Fibroblast of skin of left quadriceps (primary cell): ENCODE data around the gene NR6A1.
"Not testable (repeated sequence)": the region's sequence is repeated elsewhere in the genome, so short reads cannot be mapped to it uniquely, and the experiment has no call there.

Source experiments
- DNase-seq, 2 experiments: peaks; one replicate each; pipeline ENCODE4 v3.0.0-alpha.2; 2013; ENCODE audit warnings: low read depth in 2 of 2

Gene NR6A1

DNA sequence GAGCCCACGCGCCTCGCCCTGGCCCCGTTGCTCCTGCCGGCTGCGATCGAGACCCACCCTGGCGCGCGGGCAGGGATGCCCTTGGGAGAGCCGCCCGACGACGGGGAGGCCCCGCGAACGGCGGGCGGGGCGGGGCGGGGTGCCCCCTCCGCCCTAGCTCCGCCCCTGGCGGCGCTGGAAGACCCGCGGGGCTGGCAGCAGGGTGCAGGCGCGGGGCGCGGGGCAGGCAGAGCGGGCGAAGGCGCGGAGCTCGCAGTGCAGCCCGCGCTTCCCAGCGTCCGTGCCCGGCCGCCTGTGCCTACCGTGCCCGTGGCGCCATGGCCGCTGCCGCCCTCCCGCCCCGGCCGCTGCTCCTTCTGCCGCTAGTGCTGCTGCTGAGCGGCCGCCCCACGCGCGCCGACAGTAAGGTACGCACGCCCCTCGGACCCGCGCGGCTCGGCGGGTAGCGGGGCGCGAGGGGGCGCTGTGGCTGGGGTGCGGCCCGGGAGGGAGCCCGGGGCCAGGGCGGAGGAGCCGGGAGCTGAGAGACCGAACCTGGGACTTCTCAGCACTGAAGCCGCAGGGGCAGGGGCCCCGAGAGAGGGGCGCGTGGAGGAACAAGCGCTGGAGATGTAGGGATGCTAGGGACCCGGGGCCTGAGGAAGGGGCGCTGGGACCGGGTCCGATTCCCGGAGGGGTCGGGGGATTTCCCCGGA is 6.0 kb upstream of the NR6A1 start, which contains the start of gene OLFML2A:
Gene OLFML2A (plus strand): TSS at position 180 of the 695 bp plus-strand sequence. CDS start 138 bp downstream, at position 318.
- DNase-seq: no peak

DNA sequence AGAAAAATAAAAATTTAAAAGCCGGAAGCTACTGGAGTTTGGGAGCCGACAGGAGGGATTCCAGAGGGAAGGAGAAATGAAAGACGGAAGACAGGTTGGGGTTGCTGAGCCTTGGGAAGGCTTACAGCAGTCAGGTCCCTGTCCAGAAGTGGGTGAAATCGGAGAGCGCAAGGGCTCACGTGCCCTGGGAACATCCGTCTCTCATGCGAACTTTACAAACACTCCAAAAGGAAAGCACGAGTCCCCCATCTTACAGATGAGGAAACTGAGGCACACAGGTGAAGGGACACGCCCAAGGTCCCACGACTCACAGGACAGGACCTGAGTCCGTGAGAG is 5.5 kb upstream of the NR6A1 start:
- no peak for DNase-seq

DNA sequence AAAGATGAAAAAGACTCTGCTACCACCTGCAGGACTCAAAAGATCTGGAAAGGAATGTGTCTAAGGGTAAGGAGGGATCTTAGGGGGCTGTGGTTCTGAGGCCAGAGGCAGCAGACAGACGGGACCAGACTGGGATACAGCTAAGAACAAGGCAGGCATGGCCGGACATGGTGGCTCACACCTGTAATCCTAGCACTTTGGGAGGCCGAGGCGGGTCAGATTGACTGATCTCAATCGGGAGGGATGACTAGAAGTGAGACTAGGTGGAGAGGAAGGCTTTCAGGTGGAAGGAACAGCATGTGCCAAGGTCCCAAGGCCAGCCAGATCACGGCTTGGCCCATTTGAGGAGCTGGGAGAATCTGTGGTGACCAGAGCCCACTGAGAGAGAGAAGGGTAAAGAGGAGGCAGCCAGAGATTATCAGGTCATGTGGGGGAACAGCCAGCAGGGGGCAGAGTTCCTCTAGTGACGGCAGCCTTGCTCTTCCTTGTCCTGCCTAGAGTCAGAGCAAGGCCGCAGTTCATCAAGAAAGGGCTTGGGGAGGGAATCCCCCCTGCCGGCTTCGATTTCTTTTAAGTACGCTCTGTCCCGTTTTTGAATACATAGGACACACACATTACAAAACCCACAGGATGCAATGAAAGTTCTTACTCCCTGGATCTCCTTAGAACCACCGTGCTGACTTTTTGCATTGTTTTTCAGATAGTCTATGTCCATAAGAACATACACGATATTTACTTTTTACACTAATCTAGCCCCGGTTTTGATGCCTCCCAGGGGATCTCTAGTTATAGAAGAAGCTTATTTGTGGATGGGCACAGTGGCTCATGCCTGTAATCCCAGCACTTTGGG is 3.2 kb upstream of the NR6A1 start:
- DNase-seq: no peak

DNA sequence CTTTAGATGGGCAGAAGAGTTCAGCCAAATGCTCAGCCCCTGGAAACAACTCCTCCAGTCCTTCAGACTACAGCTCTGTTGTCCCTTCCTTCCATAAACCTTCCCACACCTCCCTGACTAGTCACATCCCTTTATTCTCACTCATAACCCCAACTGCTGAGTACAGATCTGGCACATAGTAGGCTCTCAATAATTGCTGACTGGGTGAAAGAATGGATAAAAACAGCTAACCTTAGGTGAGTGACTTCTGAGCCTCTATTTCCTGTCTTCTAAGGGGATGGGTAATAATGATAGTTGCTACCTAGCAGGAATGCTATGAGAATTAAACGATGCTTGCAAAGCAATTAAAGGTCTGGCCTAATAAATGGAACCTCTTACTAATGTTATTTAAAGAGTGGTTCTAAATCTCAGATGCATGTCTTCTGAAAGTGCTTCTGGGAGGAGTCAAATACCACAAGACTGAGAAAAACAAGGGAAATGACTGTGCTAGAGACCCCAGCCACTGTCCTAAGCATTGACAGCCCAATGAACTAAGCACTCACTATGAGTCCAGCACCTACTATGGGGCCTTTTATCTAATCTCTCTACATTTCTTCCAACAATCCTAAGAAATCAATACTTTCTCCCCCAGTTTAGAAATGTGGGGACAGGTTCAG is 2.5 kb upstream of the NR6A1 start:
- no peak for DNase-seq

DNA sequence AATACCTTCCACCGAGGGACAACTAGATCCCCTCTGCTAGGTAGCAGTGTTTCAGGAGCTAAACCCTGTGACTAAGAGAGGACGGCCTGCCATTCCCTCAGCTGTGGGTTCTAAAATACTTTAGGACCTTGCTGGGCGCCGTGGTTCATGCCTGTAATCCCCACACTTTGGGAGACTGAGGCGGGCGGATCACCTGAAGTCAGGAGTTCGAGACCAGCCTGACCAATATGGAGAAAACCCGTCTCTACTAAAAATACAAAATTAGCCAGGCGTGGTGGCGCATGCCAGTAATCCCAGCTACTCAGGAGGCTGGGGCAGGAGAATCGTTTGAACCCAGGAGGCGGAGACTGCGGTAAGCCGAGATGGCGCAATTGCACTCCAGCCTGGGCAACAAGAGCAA is 1.8 kb upstream of the NR6A1 start:
- not testable (repeated sequence) for DNase-seq

DNA sequence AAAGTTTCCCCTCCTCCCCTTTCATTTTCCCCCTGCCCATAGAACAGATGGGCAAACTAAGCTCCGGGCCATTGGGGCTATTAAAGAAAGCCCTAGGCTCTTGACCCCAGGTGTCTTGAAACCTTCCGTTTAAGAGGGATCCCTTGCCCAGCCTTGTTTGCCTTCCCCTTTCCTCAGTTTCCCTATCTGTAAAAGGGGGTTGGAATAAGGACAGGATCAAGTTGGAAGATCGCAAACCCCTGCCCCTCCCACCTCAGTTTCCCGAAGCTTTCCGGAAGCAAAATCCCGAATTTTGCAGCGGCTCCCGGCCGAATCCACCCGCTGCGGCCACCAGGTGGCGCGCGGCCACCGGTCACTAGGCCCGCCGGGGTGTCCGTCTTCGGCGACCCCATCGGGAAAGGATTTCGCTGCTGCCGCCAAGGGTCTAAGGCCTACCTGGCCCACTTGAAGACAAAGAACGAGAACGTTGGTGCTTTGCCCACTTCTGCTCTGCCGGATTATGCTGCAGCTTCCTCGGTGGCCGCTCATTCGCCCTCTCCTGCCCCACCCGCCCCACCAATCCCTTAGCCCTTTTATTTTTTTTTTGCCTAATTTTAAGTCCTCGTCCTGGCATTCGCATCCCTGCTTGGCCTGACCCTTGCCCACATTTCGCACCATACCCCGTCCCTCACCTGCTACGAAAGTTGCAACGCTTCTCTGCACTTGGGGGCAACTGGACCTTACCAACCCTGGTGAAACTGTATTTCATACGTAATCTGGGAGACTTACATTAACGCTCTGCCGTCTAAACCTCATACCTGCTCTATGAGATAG is 962 bp upstream of the NR6A1 start:
- no peak for DNase-seq

DNA sequence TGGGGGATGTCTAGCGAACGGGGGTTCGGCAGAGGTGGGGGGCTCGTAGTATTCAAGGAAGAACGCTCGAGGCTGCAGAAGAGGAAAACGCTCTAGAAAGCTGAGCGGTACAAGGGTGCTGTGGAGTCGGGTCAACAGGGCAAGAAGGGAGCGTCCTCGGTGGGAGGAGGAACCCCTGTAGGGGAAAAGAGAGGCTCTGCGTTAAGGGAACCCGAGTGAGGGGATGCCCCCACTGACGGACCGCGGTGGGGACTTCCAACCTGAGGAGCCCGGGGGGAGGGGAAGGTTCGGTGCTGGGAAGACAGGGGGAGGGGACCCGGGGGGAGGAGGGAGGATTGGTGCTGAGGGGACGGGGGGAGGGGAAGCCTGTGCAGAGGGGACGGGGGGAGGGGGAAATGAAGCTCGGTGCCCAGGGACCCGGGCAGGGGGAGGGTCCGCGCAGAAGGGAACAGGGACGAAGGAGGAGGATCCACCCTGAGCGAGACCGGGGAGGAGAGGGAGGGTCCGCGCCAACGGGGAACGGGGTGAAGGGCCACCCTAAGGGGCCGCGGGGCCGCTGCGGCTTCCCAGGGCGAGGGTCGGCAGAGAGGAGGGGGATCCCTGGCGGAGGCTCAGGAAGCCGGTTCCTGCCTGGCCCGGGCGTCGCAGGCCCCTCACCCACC is 621 bp downstream of the NR6A1 start:
- no peak for DNase-seq

DNA sequence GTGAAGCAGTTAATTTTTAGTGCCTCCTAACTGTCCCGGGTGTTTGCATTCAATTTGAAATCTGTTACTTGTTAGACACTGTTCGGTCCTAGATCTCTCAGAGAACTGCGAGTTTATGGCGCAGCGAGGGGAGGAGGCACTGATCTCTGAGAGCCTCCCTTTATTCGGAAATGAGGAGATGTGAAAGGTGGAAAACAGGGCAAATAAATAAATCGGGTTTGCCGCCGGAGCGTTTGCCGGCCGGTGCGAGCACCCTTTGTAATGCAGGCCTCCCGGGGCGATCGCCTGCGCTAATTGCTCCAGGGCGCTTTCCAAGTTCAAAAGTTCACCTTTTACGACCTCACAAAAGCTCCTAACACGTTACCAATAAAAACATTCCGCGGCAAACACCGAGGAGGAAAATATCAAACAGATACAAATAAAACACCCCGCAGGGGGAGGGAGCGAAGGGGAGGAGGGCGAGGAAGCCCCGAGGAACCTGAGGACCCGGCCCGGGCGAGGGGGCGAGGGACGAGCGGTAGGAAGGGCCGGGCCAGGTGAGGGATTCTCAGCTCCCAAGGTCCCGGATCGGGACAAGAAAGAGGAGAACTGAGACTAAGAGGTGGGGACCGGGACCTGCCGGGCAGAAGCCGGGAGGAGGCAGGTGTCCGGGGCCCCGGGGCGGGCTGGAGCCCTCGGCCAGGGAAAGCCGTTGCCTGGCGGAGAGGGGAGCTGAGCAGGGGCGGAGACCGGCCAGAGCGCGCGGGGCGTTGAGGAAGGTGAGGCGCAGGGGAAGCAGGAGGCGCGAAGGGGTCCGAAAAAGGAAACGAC is 1.4 kb downstream of the NR6A1 start:
- no peak for DNase-seq

DNA sequence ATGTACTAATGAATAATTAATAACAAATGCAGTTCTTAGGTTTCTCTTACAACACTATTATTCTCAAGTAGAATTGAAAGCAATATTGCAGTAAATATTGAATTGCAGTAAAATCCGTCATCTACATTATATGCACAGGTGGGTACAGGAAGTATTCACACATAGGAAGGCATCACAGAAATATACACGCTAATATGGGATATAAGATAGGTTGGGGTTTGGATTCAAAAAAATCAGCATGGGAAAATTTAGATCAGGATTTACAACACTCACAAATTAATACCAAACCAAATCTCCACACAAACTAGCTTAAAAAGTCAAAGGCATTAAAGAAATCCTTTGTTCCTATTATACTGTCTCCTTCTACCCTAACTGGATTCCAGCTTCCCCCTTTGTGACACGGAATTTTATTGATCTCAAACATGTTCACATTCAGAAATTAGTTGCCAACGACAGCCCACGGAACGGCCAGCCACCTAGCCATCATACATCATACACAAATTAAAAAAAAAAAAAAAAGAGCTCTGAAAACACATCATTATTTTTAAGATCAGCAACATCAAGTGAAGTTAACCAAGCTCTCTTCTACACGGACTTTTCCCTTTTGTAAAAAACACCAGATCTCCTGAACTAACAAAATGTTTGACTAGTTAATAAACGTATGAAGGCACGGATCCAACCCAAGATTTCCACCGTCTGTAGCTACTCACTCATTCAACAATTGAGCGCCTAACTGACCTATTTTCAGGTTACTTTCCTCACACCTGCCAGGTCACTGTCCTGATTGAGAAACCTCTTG is 2.2 kb downstream of the NR6A1 start:
- DNase-seq: no peak

DNA sequence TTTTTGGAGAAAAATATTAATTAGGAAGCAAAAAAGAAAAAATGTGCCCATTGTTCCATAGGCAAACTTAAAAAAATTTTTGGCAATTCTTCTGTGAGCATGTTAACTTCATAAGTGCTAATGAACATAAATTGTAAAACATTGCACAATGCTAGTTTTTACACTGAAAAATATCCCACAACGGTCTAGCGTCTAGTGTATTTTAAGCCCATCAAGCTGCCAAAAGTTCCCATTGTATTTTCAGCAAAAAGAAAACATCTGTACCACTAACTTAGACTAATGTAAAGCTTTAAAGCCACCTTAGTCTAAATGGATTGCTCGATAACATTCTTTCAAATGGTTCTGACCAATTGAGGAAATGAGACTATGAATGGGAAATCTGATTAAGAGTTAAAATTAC is 2.8 kb downstream of the NR6A1 start:
- DNase-seq: no peak

DNA sequence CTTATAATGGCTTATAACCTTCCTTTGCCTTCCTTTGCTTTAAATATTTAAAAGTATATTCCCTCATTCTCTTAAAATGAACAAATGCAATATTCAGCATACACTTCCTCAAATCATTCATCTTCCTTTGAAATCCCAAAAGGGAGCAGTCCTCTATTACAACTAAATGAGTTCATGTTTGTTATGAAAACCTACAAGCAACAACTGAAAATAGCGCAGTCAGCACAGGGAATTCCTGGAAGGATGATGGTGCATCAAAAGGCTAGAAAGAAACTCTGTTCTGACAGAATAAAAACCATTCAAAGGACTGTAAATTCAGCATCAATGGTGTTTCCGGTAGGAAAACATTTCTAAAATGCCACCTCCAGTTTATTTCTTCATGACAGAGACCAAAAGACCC is 3.3 kb downstream of the NR6A1 start:
- DNase-seq: no peak

DNA sequence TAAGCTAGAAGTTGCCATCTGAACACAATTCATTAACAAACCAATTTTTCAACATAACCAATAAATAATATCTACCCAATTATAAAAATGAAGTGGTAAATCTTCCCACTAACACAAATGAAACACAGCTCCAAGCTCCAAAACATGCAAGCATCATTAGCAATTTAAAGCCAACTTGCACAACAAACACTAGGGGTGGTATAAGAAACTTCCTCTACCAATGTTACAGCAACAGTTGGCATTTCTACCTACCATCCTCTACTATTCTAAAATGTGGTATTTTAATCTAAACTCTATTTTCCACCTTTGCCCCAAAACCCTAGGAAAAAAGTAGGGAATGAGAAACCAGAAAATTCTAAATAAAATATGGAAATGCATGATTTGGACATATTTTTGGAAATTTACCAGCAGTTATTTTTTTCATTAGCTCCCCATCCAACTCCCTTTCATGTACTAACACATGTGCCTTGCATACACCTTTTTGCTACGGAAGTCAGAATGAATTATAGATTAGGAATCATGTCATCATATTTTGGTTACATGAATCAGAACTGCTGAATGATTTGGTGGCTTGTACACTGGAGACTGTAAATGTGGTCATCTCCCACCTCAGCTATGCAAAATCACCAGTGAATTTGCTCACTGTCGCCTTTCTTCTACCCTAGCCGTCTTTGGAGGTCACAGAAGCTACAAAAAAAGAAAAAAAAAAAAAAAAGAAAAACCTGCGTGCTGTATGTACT is 4.1 kb downstream of the NR6A1 start:
- no peak for DNase-seq

DNA sequence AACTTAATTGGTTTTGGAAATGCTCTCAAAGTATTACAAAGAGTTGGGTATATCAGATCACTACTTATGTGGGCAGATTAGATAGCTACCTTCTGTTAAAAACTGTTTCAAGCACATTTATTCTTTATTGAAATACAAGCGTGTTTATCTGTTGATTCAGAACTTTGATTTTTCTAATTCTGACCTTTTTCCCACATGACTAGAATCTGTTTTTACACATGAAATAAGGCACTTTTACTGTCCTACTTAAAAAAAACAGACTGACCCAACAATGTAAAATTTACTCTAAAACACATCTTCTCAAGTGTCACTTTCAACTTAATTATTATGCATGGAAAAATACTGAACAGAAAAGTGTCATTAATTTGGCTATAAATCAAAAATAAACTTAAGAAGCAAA is 4.8 kb downstream of the NR6A1 start:
- DNase-seq: no peak

DNA sequence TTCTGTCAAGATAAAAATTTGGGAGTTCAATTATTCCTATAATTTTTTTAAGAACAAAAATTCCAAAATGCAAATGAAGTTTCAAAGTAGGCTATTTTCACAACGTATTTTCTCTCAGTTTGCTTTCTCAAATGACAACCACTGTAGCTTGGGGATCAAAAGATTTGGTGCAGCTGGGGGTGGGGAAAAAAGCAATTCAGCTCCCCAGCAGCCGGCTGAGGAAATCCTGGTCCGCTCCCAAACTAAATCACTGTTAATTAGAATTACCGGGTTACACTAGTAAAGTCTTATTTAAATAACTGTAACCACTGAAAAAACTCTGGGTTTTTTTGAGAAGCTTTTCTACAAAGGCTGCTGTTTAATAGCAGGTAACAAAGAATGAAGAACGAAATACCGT is 5.7 kb downstream of the NR6A1 start:
- no peak for DNase-seq

DNA sequence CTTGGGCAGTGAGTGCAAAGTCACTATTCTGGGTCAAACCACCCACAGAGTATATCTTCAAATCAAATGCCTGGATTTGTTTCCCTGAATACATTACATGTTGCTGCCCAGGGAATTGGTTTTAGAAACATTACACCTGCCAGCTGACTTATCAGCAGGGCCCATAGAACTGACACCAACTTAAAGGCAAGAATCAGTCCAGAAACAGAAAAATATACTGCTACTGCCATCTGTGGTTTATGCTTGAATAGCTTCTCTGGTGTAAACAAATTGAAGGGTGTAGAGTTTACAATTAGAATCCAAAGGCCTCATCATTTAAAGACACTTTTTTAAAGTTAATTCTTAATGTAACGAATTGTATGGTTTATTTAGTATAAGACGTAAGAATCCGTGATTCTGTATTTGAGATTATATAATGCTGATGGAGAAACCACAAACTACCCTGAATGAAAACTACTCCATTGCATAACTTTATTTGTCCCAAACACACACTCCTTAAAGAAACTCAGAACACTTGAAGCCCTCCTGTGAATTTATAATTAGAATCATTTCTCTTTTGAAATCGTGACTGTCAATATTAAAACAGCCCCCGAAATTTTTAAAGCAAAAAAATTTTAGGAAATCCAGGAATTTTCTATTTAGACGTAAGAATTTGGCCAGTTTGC is 6.2 kb downstream of the NR6A1 start:
- DNase-seq: no peak

DNA sequence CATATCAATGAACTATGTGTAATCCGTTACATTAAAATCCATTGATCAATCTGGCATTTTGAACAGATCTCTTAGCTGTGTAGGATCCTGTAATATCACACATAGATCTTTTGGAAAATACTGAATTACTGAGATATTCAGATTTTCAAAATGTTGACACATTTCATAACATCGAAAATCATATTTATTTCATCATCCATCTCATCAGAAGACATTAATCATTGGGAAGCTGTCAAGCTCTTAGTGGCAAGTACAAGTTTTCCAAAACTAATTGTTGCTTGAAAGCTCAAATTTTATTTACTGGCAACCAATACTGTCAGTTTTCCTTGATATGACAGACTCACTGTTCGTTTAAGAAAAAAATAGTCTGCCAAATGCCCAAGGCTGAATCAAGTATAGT is 8.5 kb downstream of the NR6A1 start:
- no peak for DNase-seq

DNA sequence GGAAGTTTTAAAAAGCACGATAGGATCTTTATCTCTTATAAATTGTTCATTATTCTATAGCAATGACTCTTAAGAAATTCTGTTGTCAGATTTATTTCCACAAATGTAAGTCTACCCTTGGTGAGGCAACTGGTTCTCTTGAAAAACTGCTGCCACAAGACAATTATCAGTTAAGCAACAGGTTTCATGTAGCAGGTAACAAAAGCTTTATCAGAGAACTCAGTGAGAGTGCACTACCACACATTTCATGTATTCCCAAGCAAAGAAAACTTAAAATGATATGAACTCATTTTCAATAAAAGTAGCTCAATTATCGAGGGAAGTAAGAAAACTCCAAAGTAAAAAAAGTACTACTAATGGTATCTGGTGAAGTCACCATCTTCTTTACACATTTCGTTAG is 9.4 kb downstream of the NR6A1 start:
- DNase-seq: no peak

DNA sequence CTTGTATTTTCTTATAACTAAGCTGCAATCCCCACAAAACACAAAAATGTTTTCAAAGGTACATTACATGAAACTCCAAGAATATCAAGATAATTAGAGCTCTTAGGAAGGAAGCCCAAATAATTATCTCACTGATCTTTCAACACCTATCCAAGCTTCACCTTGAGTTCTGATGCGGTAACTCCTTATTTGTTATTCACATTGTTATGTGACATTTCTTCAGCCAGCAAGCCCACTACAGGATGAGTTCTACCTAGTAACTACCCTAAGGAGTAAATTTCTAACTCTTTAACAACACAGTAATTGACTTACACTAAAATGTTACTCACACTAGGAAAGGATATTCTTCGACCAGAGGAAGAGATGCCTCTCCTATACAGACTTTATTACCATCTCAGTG is 9.9 kb downstream of the NR6A1 start:
- DNase-seq: no peak

DNA sequence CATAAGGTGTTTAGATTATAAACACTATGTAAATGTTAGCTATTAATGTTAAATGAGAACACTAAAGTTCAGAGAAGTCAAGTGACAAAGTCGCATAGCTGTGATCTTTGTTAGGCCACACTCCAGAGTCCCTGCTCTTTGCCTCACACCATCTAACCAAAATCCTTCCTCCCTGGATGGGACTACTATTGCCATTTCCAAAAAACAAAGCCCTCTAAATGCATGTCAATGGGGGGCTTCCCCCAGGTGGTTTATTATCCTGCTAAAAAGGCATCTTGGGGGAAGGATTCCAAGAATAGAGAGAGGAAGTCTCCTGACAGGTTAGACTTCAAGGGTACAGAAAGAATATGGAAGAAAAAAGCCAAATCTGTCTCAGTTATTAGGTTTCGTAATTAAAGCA is 10.4 kb downstream of the NR6A1 start:
- no peak for DNase-seq
